Measurements from ENCODE around the gene AQP10. TPM values are rescaled to one million over a fixed set of nuclear protein-coding genes. Genes with fewer than 3 reads are reported as not detected.
"Not testable (repeated sequence)": the region's sequence is repeated elsewhere in the genome, so short reads cannot be mapped to it uniquely, and the experiment has no call there.

AQP10 gene
- total and polyA plus RNA-seq, 10 of the 15 experiments (the other 5 are each of a cell fraction or from before 2014, with no cell fraction given) = not detected

GRCh38 chr1:154341366-154341765 is 20.5 kb downstream of the AQP10 start:
- H4K20me1 ChIP-seq (ENCODE audit: control insufficient read depth, insufficient read depth); in situ Hi-C loops (cut with MboI); H3K79me2 ChIP-seq (ENCODE audit: control insufficient read depth, insufficient read depth, low read length); H3K4me1 ChIP-seq (ENCODE audit: control insufficient read depth, insufficient read depth, low read length); H3K4me2 ChIP-seq (ENCODE audit: control insufficient read depth, insufficient read depth); H3K27ac ChIP-seq (ENCODE audit: control insufficient read depth, insufficient read depth); intact Hi-C loops (cut with micrococcal nuclease; ENCODE audit: unreplicated experiment); H3K4me3 ChIP-seq; ATAC-seq; DNase-seq (ENCODE audit: low read depth, low spot score); H3K27me3 ChIP-seq (replicated peaks in 1 of 2; ENCODE audit: control insufficient read depth in 2 of 2, insufficient read depth in 2 of 2, low read length in 1 of 2); POLR2A ChIA-PET; BruUV-seq (replicated peaks); H3K9me3 ChIP-seq (replicated peaks; ENCODE audit: control insufficient read depth, insufficient read depth, low read length); FAIRE-seq; H2AFZ ChIP-seq (ENCODE audit: control insufficient read depth, low read depth, low read length); H3K9ac ChIP-seq (ENCODE audit: control insufficient read depth, insufficient read depth, low read length); RAD21 ChIA-PET (ENCODE audit: unreplicated experiment): not testable (repeated sequence)
- peaks cover 2 to 25% of the 10 kb centered on the region in 2 experiments for H3K36me3 ChIP-seq (ENCODE audit: control insufficient read depth in 2 of 2, insufficient read depth in 2 of 2, low read length in 1 of 2)
- ChIA-PET SMC1A (ENCODE audit: uncharacterized antibody, unreplicated experiment) (interaction anchor here (0.9 kb wide), 1 partner anchor 9 kb away, joined by 3 read pairs; no protein-coding TSS in a partner anchor), CTCF (interaction anchor here (1.2 kb wide), 1 partner anchor 193 kb away, joined by 3 read pairs; no protein-coding TSS in a partner anchor)
- 92% methylated on average over 9 of the region's 9 CpGs for WGBS (ENCODE audit: insufficient coverage, insufficient replicate concordance, low lambda C conversion rate, missing lambda C conversion rate)

- ChIA-PET SMC1A (ENCODE audit: uncharacterized antibody, unreplicated experiment) (no interaction called here), CTCF (interaction anchor here (1.8 kb wide), 1 partner anchor 24 kb away, joined by 5 read pairs; no protein-coding TSS in a partner anchor), POLR2A (no interaction called here), RAD21 (ENCODE audit: unreplicated experiment) (no interaction called here)
- in situ Hi-C loops (cut with MboI) = no loop called here
- Histone ChIP-seq H3K4me3 (no peak overlapping the region), H3K4me2 (ENCODE audit: control insufficient read depth, insufficient read depth) (no peak overlapping the region), H3K9me3 (replicated peaks; ENCODE audit: control insufficient read depth, insufficient read depth, low read length) (no peaks in the 10 kb centered on the region), H3K4me1 (ENCODE audit: control insufficient read depth, insufficient read depth, low read length) (no peaks in the 10 kb centered on the region), H3K36me3 (ENCODE audit: control insufficient read depth in 2 of 2, insufficient read depth in 2 of 2, low read length in 1 of 2) (peaks cover 2 to 23% of the 10 kb centered on the region in 2 experiments), H2AFZ (ENCODE audit: control insufficient read depth, low read depth, low read length) (no peak overlapping the region), H3K27ac (ENCODE audit: control insufficient read depth, insufficient read depth) (no peak overlapping the region), H4K20me1 (ENCODE audit: control insufficient read depth, insufficient read depth) (no peaks in the 10 kb centered on the region), H3K79me2 (ENCODE audit: control insufficient read depth, insufficient read depth, low read length) (no peaks in the 10 kb centered on the region), H3K27me3 (replicated peaks in 1 of 2; ENCODE audit: control insufficient read depth in 2 of 2, insufficient read depth in 2 of 2, low read length in 1 of 2) (no peaks in the 10 kb centered on the region), H3K9ac (ENCODE audit: control insufficient read depth, insufficient read depth, low read length) (no peak overlapping the region)
- WGBS (ENCODE audit: insufficient coverage, insufficient replicate concordance, low lambda C conversion rate, missing lambda C conversion rate) = 99% methylated on average over 7 of the region's 7 CpGs
- no peak for FAIRE-seq
- TF ChIP-seq FOS (IDR thresholded peaks at IDR 0.05; ENCODE audit: borderline replicate concordance, extremely low read depth, insufficient read length) = no peak
- peak; percentile 72 for TF ChIP-seq BCL3 (IDR thresholded peaks at IDR 0.05; ENCODE audit: borderline replicate concordance, insufficient read depth, low read depth, low read length, poor library complexity, severe bottlenecking)
- no peak for TF ChIP-seq SIX5 (IDR thresholded peaks at IDR 0.05; ENCODE audit: low read depth, low read length, severe bottlenecking)
- no peak for ATAC-seq
- no TSS peak for BruUV-seq (replicated peaks)
- DNase-seq (ENCODE audit: low read depth, low spot score) = no peak
- intact Hi-C loops (cut with micrococcal nuclease; ENCODE audit: unreplicated experiment) = no loop called here
Observed at GRCh38 chr1:154342132-154342531, 21.2 kb downstream of the AQP10 start.

Measured in GM12878 (cell line).